Trophoblast cell (in vitro differentiated cells and primary cell): ENCODE measurements around the gene CRAT.

Source experiments
- DNase-seq, 2 donors: peaks; one replicate each; pipeline ENCODE4 v3.0.0-alpha.2; 2016
- H2AFZ ChIP-seq: 2 replicates; pipeline ENCODE4 v1.6.1; 2013; ENCODE audit warnings: low read length, moderate library complexity, mild to moderate bottlenecking; ENCODE audit not compliant: insufficient read depth, poor library complexity
- H2AK5ac ChIP-seq: 2 replicates; pipeline ENCODE4 v1.6.1; 2013; ENCODE audit warnings: mild to moderate bottlenecking, low read length
- H2BK120ac ChIP-seq: 2 replicates; pipeline ENCODE4 v1.6.1; 2013; ENCODE audit warnings: low read length, mild to moderate bottlenecking, moderate library complexity; ENCODE audit not compliant: insufficient read depth, poor library complexity
- H2BK12ac ChIP-seq: 2 replicates; pipeline ENCODE4 v1.6.1; 2013; ENCODE audit warnings: mild to moderate bottlenecking, low read length, moderate library complexity
- H2BK5ac ChIP-seq: 2 replicates; pipeline ENCODE4 v1.6.1; 2013; ENCODE audit warnings: low read length, low read depth, moderate library complexity, mild to moderate bottlenecking; ENCODE audit not compliant: poor library complexity
- H3K14ac ChIP-seq: 2 replicates; pipeline ENCODE4 v1.6.1; 2013; ENCODE audit warnings: mild to moderate bottlenecking, low read length
- H3K18ac ChIP-seq: 2 replicates; pipeline ENCODE4 v1.6.1; 2013; ENCODE audit warnings: mild to moderate bottlenecking, low read length
- H3K23ac ChIP-seq: 2 replicates; pipeline ENCODE4 v1.6.1; 2013; ENCODE audit warnings: low read length
- H3K27ac ChIP-seq: 2 replicates; pipeline ENCODE4 v1.5.1; 2013; ENCODE audit warnings: low read depth, mild to moderate bottlenecking, inconsistent platforms, low read length, moderate library complexity
- H3K27me3 ChIP-seq: 2 replicates; pipeline ENCODE4 v1.6.1; 2013; ENCODE audit warnings: inconsistent platforms, mild to moderate bottlenecking, low read length, moderate library complexity; ENCODE audit not compliant: insufficient read depth
- H3K36me3 ChIP-seq, 2 experiments: 1 replicate in 1 of 2; 2 replicates in 1 of 2; pipeline ENCODE4 v1.6.1; 2013; ENCODE audit warnings: low read length in 2 of 2, mild to moderate bottlenecking in 2 of 2, moderate library complexity in 1 of 2; ENCODE audit not compliant: insufficient read depth in 2 of 2, control insufficient read depth in 1 of 2
- H3K4ac ChIP-seq: 2 replicates; pipeline ENCODE4 v1.6.1; 2013; ENCODE audit warnings: low read depth, mild to moderate bottlenecking, low read length, moderate library complexity
- H3K4me1 ChIP-seq, 2 experiments: 1 replicate in 1 of 2; 2 replicates in 1 of 2; pipeline ENCODE4 v1.6.1; 2013; ENCODE audit warnings: low read length in 2 of 2, mild to moderate bottlenecking in 2 of 2, moderate library complexity in 1 of 2; ENCODE audit not compliant: insufficient read depth in 2 of 2, control insufficient read depth in 1 of 2
- H3K4me2 ChIP-seq: 2 replicates; pipeline ENCODE4 v1.6.1; 2013; ENCODE audit warnings: inconsistent platforms, mild to moderate bottlenecking, low read length, moderate library complexity
- H3K4me3 ChIP-seq: 2 replicates; pipeline ENCODE4 v1.5.1; 2013; ENCODE audit warnings: mild to moderate bottlenecking, low read depth, low read length, inconsistent platforms
- H3K79me1 ChIP-seq: one replicate; pipeline ENCODE4 v1.6.1; 2013; ENCODE audit warnings: low read length
- H3K79me2 ChIP-seq: 2 replicates; pipeline ENCODE4 v1.6.1; 2013; ENCODE audit warnings: low read length, mild to moderate bottlenecking; ENCODE audit not compliant: control insufficient read depth, insufficient read depth, poor library complexity
- H3K9ac ChIP-seq: 2 replicates; pipeline ENCODE4 v1.6.1; 2013; ENCODE audit warnings: mild to moderate bottlenecking, low read length
- H3K9me3 ChIP-seq: 2 replicates; pipeline ENCODE4 v1.6.1; 2013; ENCODE audit warnings: low read depth, mild to moderate bottlenecking, control low read depth, inconsistent platforms, low read length; ENCODE audit not compliant: insufficient read depth
- H4K12ac ChIP-seq: 2 replicates; pipeline ENCODE4 v1.6.1; 2013; ENCODE audit warnings: low read depth, mild to moderate bottlenecking, low read length, moderate library complexity
- H4K8ac ChIP-seq: 2 replicates; pipeline ENCODE4 v1.6.1; 2013; ENCODE audit warnings: low read depth, mild to moderate bottlenecking, low read length, moderate library complexity
- H4K91ac ChIP-seq: one replicate; pipeline ENCODE4 v1.6.1; 2013; ENCODE audit warnings: low read depth, mild to moderate bottlenecking, low read length, moderate library complexity
- WGBS: extraction: QIAGEN DNeasy Blood & Tissue Kit; methylation state at CpG from one replicate; pipeline ENCODE4 v1.1.7; 2013; ENCODE audit warnings: missing lambda C conversion rate; ENCODE audit not compliant: insufficient read length, insufficient coverage; ENCODE audit errors: extremely low coverage; 5-methylcytosine and 5-hydroxymethylcytosine counted together

Gene CRAT

DNA sequence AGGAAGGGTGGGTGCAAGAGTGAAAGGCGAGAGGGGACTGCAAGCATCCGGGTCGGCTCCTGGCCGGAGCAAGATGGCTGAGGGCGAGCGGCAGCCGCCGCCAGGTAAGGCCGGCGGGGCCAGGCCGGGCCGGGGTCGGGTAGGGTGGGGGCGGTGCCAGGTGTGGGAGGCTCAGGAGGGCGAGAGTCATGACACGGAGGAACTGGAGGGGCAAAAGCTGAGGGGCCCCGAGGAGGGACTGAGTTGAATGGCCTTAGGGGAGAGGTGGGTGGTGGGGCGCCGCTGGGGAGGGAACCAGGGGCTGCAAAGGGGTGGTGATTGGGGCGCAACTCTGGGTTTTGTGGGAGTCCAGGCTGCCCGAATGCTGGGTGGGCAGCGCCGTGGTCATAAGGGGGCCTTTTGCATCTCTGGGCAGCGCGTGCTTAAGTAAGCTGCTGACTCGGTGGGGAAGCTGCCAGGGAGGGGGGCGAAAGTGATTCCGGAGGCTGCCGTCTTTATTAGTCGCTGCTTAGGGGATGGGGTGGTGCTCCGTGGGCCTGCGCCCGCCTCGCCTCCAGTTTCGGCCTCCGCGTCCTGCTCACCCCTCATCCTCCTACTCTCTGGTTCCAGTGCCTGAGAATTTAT lies 1.0 kb upstream of the CRAT start:
- Histone ChIP-seq H3K27me3 (peaks cover 6% of the 10 kb centered on the region), H3K79me2 (peaks cover 14% of the 10 kb centered on the region), H3K4me2 (peak overlapping the region; percentile 94), H2AFZ (peak overlapping the region; percentile 96), H3K27ac (peak overlapping the region; percentile 94), H3K18ac (peak overlapping the region; percentile 99), H2AK5ac (peak overlapping the region; percentile 57), H3K4me3 (peak overlapping the region; percentile 90), H4K8ac (peak overlapping the region; percentile 98), H4K12ac (peak overlapping the region; percentile 99), H2BK120ac (peak overlapping the region; percentile 55), H4K91ac (peak overlapping the region; percentile 96), H3K23ac (no peak overlapping the region), H3K4ac (peak overlapping the region; percentile 94), H3K79me1 (peaks cover 16% of the 10 kb centered on the region), H3K9ac (peak overlapping the region; percentile 80), H2BK5ac (peak overlapping the region; percentile 98), H3K36me3 (peaks cover 2 to 3% of the 10 kb centered on the region in 2 experiments), H3K14ac (peak overlapping the region; percentile 99), H2BK12ac (peak overlapping the region; percentile 43), H3K4me1 (peaks cover 7 to 9% of the 10 kb centered on the region in 2 experiments), H3K9me3 (no peaks in the 10 kb centered on the region)
- DNase-seq = no peak
- WGBS = no CpG with 5 or more reads among the region's 37 CpGs

DNA sequence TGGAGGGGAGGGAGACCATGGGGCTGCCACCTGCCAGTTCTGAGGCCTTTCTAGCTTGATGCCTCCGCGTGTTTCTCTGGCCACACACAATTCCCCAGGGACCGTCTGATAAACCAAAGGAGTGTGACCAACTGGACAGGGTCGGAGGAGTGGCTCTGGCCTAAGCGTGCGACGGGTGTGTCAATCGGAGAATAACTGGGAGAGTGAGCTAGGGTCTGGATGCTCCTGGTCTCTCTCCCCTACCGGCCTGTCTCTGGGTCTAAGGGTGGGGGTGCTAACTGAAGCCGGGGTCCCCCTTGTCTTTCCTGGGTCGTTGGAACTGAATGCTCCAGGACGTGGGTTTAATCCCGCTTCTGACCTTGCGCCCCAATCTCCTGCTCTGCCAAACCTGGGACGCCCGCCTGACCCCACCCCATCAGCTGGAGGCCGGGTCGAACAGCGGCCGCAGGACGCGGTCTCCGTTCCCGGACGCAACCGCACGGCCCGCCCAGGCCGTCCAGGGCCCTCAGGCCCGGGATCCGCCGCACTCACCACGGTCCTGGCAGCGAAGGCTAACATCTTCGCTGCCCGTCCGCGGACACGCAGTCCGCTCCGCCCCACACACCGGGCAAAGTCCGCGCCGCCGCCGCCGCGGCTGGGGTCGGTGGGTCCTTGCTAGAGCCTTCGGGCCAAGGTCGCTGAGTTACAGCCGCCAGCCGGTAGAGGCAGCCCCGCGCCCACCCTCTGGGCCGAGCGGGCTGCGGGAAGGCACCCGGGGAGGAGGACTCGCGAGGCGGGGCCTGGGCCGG lies 447 bp downstream of the CRAT start:
- Histone ChIP-seq H3K36me3 (peaks cover 0 to 3% of the 10 kb centered on the region in 2 experiments), H3K4me3 (peak overlapping the region; percentile 77), H3K9ac (peak overlapping the region; percentile 68), H2BK12ac (no peak overlapping the region), H2AK5ac (no peak overlapping the region), H3K4me1 (peaks cover 7 to 9% of the 10 kb centered on the region in 2 experiments), H3K4ac (peak overlapping the region; percentile 5), H3K18ac (peak overlapping the region; percentile 31), H2BK120ac (no peak overlapping the region), H3K4me2 (peak overlapping the region; percentile 91), H3K27ac (no peak overlapping the region), H2BK5ac (no peak overlapping the region), H3K14ac (peak overlapping the region; percentile 62), H3K27me3 (peaks cover 6% of the 10 kb centered on the region), H4K8ac (peak overlapping the region; percentile 86), H3K23ac (no peak overlapping the region), H4K91ac (peak overlapping the region; percentile 41), H3K79me1 (peaks cover 16% of the 10 kb centered on the region), H2AFZ (peak overlapping the region; percentile 75), H4K12ac (peak overlapping the region; percentile 1), H3K79me2 (peaks cover 14% of the 10 kb centered on the region), H3K9me3 (no peaks in the 10 kb centered on the region)
- WGBS = no CpG with 5 or more reads among the region's 64 CpGs
- DNase-seq = peak; percentile 48 to 60

GRCh38 chr9:129109537-129109903 lies 1.1 kb downstream of the CRAT start:
- Histone ChIP-seq H2BK12ac (no peak overlapping the region), H3K36me3 (peaks cover 0 to 3% of the 10 kb centered on the region in 2 experiments), H3K23ac (no peak overlapping the region), H4K91ac (no peak overlapping the region), H3K18ac (no peak overlapping the region), H3K27ac (no peak overlapping the region), H3K9ac (no peak overlapping the region), H3K14ac (no peak overlapping the region), H4K8ac (no peak overlapping the region), H3K4me1 (peaks cover 7 to 9% of the 10 kb centered on the region in 2 experiments), H3K27me3 (peaks cover 6% of the 10 kb centered on the region), H3K79me1 (peaks cover 16% of the 10 kb centered on the region), H2AK5ac (no peak overlapping the region), H3K79me2 (peaks cover 14% of the 10 kb centered on the region), H3K9me3 (no peaks in the 10 kb centered on the region), H4K12ac (no peak overlapping the region), H2BK5ac (no peak overlapping the region), H3K4me2 (no peak overlapping the region), H2BK120ac (no peak overlapping the region), H3K4me3 (no peak overlapping the region), H3K4ac (no peak overlapping the region), H2AFZ (no peak overlapping the region)
- peak; percentile 91 to 92 for DNase-seq
- WGBS = no CpG with 5 or more reads among the region's 7 CpGs

DNA sequence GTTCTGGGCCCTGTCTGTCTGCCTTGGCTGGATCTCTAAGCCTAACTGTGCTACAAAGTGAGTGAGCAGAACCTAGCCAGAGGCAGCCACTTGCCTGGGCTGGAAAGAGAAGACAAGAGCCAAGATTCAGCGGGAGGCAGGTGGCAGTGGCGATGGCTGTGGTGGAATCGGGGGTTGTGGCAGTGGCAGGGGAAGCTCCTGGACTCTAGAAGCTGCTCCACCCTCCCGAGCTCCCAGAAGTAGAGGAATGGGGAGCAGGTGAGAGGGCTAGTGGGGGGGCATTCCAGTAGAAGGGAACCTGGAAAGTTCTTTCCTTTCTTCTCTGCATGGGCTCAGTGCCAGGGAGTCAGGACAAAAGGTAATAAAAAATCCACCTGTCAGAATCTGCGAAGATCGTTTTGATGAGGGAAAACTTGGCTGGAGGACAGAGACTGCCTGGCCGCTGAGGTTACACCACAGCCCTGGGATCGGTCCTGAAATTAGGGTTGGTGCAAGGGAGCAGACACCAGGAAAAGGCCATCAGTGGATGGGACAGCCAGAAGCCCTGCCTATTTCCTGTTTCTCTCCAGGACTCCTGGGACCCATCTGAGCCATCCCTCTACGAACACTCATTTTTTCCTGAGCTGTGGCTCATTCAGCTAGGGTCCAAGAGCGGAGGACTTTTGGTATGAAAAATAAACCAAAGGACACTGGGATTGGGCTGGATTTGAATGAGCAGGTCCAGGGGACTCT lies 1.6 kb downstream of the CRAT start:
- Histone ChIP-seq H3K27ac (no peak overlapping the region), H3K4me3 (no peak overlapping the region), H4K12ac (no peak overlapping the region), H3K4me1 (peaks cover 7 to 9% of the 10 kb centered on the region in 2 experiments), H3K18ac (peak overlapping the region; percentile 38), H2BK120ac (no peak overlapping the region), H3K4ac (no peak overlapping the region), H2AFZ (no peak overlapping the region), H2AK5ac (no peak overlapping the region), H2BK5ac (no peak overlapping the region), H3K79me1 (peaks cover 16% of the 10 kb centered on the region), H3K9ac (no peak overlapping the region), H4K8ac (no peak overlapping the region), H3K4me2 (no peak overlapping the region), H3K36me3 (peaks cover 0 to 3% of the 10 kb centered on the region in 2 experiments), H3K27me3 (peaks cover 6% of the 10 kb centered on the region), H3K79me2 (peaks cover 14% of the 10 kb centered on the region), H4K91ac (peak overlapping the region; percentile 22), H2BK12ac (no peak overlapping the region), H3K14ac (no peak overlapping the region), H3K9me3 (no peaks in the 10 kb centered on the region), H3K23ac (no peak overlapping the region)
- DNase-seq = no peak
- WGBS = no CpG with 5 or more reads among the region's 10 CpGs
